Body of pancreas (tissue), 4 donors: Measurements from ENCODE around the gene ARG2.

Source experiments
- CTCF ChIP-seq, 7 experiments: fragments of 450-650 bp in 4 of 7; fragments of 200-600 bp in 3 of 7; sonication (generic) in 3 of 7; IDR thresholded peaks; one replicate each; pipeline ENCODE4 v1.5.1; 2016 to 2019; ENCODE audit warnings: antibody characterized with exemption in 7 of 7
- POLR2A ChIP-seq, 3 donors: fragments of 450-650 bp; IDR thresholded peaks; one replicate each; pipeline ENCODE4 v1.6.1; 2016; ENCODE audit warnings: antibody characterized with exemption in 3 of 3, mild to moderate bottlenecking in 2 of 3

- TF ChIP-seq POLR2A (IDR thresholded peaks at IDR 0.05) (no peak), CTCF (IDR thresholded peaks at IDR 0.05) (no peak)
These were observed 47.8 kb upstream of the ARG2 start for GRCh38 chr14:67571991-67572323.
